Measurements from ENCODE around the gene GLRX3. TPM values are rescaled to one million over a fixed set of nuclear protein-coding genes. Genes with fewer than 3 reads are reported as not detected.

Gene GLRX3
- total and polyA plus RNA-seq, 2 of the 13 experiments (the other 11 are each of a cell fraction or from before 2014, with no cell fraction given), result 91.4 to 135 TPM

DNA sequence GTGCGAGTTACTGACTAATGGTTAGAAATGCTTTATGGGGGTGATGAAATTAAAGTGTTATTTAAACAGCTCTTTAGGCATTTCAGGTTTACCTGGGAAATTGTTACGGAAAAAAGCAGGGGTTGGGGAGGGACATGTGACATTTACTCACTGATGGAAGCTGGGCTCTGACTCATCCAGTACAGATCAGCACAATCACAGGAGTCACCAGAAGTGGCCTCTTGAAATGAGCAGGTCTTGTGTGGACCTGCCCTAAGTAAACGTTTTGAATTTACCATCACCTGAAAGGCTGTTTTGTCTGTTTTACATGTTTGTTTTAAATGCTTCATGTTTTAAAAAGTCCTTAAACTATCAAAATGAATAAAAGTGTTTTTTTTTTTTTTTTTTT lies 2.3 kb downstream of the GLRX3 start (continued):
- TF ChIP-seq, protein P1, sequence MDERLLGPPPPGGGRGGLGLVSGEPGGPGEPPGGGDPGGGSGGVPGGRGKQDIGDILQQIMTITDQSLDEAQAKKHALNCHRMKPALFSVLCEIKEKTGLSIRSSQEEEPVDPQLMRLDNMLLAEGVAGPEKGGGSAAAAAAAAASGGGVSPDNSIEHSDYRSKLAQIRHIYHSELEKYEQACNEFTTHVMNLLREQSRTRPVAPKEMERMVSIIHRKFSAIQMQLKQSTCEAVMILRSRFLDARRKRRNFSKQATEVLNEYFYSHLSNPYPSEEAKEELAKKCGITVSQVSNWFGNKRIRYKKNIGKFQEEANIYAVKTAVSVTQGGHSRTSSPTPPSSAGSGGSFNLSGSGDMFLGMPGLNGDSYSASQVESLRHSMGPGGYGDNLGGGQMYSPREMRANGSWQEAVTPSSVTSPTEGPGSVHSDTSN (CRISPR knock-in tag; IDR thresholded peaks at IDR 0.05), result no peak
- no peak for TF ChIP-seq RARG (CRISPR knock-in tag; IDR thresholded peaks at IDR 0.05; ENCODE audit: low read depth)
- no peak for TF ChIP-seq ZBTB21 (CRISPR knock-in tag; IDR thresholded peaks at IDR 0.05)
- TF ChIP-seq FOXP1 (IDR thresholded peaks at IDR 0.05), result no peak
- 0 out of 2 replicates have a peak, but pooled peaks have one; percentile 25 for TF ChIP-seq FOXP1 (CRISPR knock-in tag; IDR thresholded peaks at IDR 0.05)
- TF ChIP-seq MAFK (conservative IDR thresholded peaks at IDR 0.05 in 1 of 2, IDR thresholded peaks at IDR 0.05 in 1 of 2; ENCODE audit: low read length in 2 of 2), result peak in 1 of 2 experiments; percentile 27; a peak in 1 of 4 replicates
- TF ChIP-seq BRCA1 (CRISPR knock-in tag; IDR thresholded peaks at IDR 0.05), result 0 out of 2 replicates have a peak, but pooled peaks have one; percentile 43
- TF ChIP-seq, protein P2, sequence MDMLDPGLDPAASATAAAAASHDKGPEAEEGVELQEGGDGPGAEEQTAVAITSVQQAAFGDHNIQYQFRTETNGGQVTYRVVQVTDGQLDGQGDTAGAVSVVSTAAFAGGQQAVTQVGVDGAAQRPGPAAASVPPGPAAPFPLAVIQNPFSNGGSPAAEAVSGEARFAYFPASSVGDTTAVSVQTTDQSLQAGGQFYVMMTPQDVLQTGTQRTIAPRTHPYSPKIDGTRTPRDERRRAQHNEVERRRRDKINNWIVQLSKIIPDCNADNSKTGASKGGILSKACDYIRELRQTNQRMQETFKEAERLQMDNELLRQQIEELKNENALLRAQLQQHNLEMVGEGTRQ (IDR thresholded peaks at IDR 0.05; ENCODE audit: low read depth, low read length), result peak; percentile 44
- TF ChIP-seq, protein P2 (CRISPR knock-in tag; IDR thresholded peaks at IDR 0.05; ENCODE audit: borderline replicate concordance), result peak; percentile 20; the same call in 1 of the 2 replicates
- 0 out of 2 replicates have a peak, but pooled peaks have one; percentile 18 for TF ChIP-seq ZKSCAN8 (CRISPR knock-in tag; IDR thresholded peaks at IDR 0.05; ENCODE audit: borderline replicate concordance)
- peak; percentile 27; the same call in 1 of the 2 replicates for TF ChIP-seq MXD4 (CRISPR knock-in tag; IDR thresholded peaks at IDR 0.05)
- TF ChIP-seq, protein P3, sequence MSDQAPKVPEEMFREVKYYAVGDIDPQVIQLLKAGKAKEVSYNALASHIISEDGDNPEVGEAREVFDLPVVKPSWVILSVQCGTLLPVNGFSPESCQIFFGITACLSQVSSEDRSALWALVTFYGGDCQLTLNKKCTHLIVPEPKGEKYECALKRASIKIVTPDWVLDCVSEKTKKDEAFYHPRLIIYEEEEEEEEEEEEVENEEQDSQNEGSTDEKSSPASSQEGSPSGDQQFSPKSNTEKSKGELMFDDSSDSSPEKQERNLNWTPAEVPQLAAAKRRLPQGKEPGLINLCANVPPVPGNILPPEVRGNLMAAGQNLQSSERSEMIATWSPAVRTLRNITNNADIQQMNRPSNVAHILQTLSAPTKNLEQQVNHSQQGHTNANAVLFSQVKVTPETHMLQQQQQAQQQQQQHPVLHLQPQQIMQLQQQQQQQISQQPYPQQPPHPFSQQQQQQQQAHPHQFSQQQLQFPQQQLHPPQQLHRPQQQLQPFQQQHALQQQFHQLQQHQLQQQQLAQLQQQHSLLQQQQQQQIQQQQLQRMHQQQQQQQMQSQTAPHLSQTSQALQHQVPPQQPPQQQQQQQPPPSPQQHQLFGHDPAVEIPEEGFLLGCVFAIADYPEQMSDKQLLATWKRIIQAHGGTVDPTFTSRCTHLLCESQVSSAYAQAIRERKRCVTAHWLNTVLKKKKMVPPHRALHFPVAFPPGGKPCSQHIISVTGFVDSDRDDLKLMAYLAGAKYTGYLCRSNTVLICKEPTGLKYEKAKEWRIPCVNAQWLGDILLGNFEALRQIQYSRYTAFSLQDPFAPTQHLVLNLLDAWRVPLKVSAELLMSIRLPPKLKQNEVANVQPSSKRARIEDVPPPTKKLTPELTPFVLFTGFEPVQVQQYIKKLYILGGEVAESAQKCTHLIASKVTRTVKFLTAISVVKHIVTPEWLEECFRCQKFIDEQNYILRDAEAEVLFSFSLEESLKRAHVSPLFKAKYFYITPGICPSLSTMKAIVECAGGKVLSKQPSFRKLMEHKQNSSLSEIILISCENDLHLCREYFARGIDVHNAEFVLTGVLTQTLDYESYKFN (CRISPR knock-in tag; conservative IDR thresholded peaks at IDR 0.05), result 0 out of 2 replicates have a peak, but pooled peaks have one; percentile 17
- TF ChIP-seq, protein P4, sequence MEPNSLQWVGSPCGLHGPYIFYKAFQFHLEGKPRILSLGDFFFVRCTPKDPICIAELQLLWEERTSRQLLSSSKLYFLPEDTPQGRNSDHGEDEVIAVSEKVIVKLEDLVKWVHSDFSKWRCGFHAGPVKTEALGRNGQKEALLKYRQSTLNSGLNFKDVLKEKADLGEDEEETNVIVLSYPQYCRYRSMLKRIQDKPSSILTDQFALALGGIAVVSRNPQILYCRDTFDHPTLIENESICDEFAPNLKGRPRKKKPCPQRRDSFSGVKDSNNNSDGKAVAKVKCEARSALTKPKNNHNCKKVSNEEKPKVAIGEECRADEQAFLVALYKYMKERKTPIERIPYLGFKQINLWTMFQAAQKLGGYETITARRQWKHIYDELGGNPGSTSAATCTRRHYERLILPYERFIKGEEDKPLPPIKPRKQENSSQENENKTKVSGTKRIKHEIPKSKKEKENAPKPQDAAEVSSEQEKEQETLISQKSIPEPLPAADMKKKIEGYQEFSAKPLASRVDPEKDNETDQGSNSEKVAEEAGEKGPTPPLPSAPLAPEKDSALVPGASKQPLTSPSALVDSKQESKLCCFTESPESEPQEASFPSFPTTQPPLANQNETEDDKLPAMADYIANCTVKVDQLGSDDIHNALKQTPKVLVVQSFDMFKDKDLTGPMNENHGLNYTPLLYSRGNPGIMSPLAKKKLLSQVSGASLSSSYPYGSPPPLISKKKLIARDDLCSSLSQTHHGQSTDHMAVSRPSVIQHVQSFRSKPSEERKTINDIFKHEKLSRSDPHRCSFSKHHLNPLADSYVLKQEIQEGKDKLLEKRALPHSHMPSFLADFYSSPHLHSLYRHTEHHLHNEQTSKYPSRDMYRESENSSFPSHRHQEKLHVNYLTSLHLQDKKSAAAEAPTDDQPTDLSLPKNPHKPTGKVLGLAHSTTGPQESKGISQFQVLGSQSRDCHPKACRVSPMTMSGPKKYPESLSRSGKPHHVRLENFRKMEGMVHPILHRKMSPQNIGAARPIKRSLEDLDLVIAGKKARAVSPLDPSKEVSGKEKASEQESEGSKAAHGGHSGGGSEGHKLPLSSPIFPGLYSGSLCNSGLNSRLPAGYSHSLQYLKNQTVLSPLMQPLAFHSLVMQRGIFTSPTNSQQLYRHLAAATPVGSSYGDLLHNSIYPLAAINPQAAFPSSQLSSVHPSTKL (CRISPR knock-in tag; IDR thresholded peaks at IDR 0.05), result peak; percentile 65; the same call in 1 of the 2 replicates
- peak; percentile 27; the same call in 1 of the 2 replicates for TF ChIP-seq HOXA5 (CRISPR knock-in tag; IDR thresholded peaks at IDR 0.05)
- no peak for TF ChIP-seq NR2F6 (IDR thresholded peaks at IDR 0.05)
- peak; percentile 25; the same call in 1 of the 2 replicates for TF ChIP-seq NR2F6 (CRISPR knock-in tag; IDR thresholded peaks at IDR 0.05)

All from HepG2 (cell line).